ENCODE data around the gene GRB2. TPM values are rescaled to one million over a fixed set of nuclear protein-coding genes. Genes with fewer than 3 reads are reported as not detected.

The GRB2 gene
- total and polyA plus RNA-seq, 10 of the 15 experiments (the other 5 are each of a cell fraction or from before 2014, with no cell fraction given) = 113 to 268 (median 158) TPM

GRCh38 chr17:75428543-75429469, 23.3 kb upstream of the GRB2 start:
- intact Hi-C loops (cut with micrococcal nuclease; ENCODE audit: unreplicated experiment) (loop anchor here (5.0 kb wide), 1 partner anchor 323 kb away; no protein-coding TSS in a partner anchor), in situ Hi-C loops (cut with MboI) (loop anchor here (5.0 to 10.0 kb wide), 2 partner anchors 166 to 313 kb away; no protein-coding TSS in a partner anchor)
- peak; percentile 31; the same call in 1 of the 3 replicates for ATAC-seq
- POLR2A ChIA-PET = interaction anchor here (0.6 to 1.7 kb wide), 6 partner anchors 23 to 238 kb away, joined by 3 to 5 read pairs (median 3); partner anchors contain the start of gene TMEM94
- H3K36me3 ChIP-seq (ENCODE audit: control insufficient read depth in 2 of 2, insufficient read depth in 2 of 2, low read length in 1 of 2) = no peaks in the 10 kb centered on the region
- no peak overlapping the region for H3K4me2 ChIP-seq (ENCODE audit: control insufficient read depth, insufficient read depth)
- no peaks in the 10 kb centered on the region for H3K9me3 ChIP-seq (replicated peaks; ENCODE audit: control insufficient read depth, insufficient read depth, low read length)
- no peak overlapping the region for H2AFZ ChIP-seq (ENCODE audit: control insufficient read depth, low read depth, low read length)
- RAD21 ChIA-PET (ENCODE audit: unreplicated experiment) = interaction anchor here (0.6 to 2.9 kb wide), 11 partner anchors 11 to 319 kb away, joined by 3 to 15 read pairs (median 4); partner anchors contain the start of genes SLC25A19, TMEM94 and TSEN54
- H3K4me1 ChIP-seq (ENCODE audit: control insufficient read depth, insufficient read depth, low read length) = peaks cover 9% of the 10 kb centered on the region
- DNase-seq (ENCODE audit: low read depth, low spot score) = no peak
- H4K20me1 ChIP-seq (ENCODE audit: control insufficient read depth, insufficient read depth) = no peaks in the 10 kb centered on the region
- SMC1A ChIA-PET (ENCODE audit: uncharacterized antibody, unreplicated experiment) = interaction anchor here (0.9 to 3.5 kb wide), 5 partner anchors 17 to 90 kb away, joined by 3 to 19 read pairs (median 5); partner anchors contain the start of gene TMEM94
- no peak for FAIRE-seq
- WGBS (ENCODE audit: insufficient coverage, insufficient replicate concordance, low lambda C conversion rate, missing lambda C conversion rate) = 55% methylated on average over 17 of the region's 17 CpGs
- no peaks in the 10 kb centered on the region; a peak in 1 of 4 replicates for H3K27me3 ChIP-seq (replicated peaks in 1 of 2; ENCODE audit: control insufficient read depth in 2 of 2, insufficient read depth in 2 of 2, low read length in 1 of 2)
- H3K79me2 ChIP-seq (ENCODE audit: control insufficient read depth, insufficient read depth, low read length) = no peaks in the 10 kb centered on the region
- CTCF ChIA-PET = interaction anchor here (0.8 to 2.4 kb wide), 16 partner anchors 14 to 427 kb away, joined by 3 to 14 read pairs (median 4); partner anchors contain the start of genes SLC25A19, SMIM5, TMEM94 and TSEN54
- H3K27ac ChIP-seq (ENCODE audit: control insufficient read depth, insufficient read depth) = no peak overlapping the region
- no TSS peak for BruUV-seq (replicated peaks)
- no peak overlapping the region for H3K9ac ChIP-seq (ENCODE audit: control insufficient read depth, insufficient read depth, low read length)
- H3K4me3 ChIP-seq = no peak overlapping the region
- TF ChIP-seq SMARCA5 (IDR thresholded peaks at IDR 0.05) (no peak), HDAC6 (IDR thresholded peaks at IDR 0.05; ENCODE audit: unreplicated experiment) (no peak), JUNB (IDR thresholded peaks at IDR 0.05) (no peak; the same call in 1 of the 2 replicates), CHD2 (IDR thresholded peaks at IDR 0.05; ENCODE audit: borderline replicate concordance, low read depth, low read length) (no peak), RELA (IDR thresholded peaks at IDR 0.05; ENCODE audit: borderline replicate concordance, partially characterized antibody) (no peak), CEBPZ (IDR thresholded peaks at IDR 0.05; ENCODE audit: low read depth, low read length) (no peak), MAX (IDR thresholded peaks at IDR 0.05; ENCODE audit: low read depth, low read length) (no peak), NKRF (conservative IDR thresholded peaks at IDR 0.05) (no peak), HDAC2 (IDR thresholded peaks at IDR 0.05) (no peak), IKZF2 (IDR thresholded peaks at IDR 0.05) (peak in 1 of 2 experiments; percentile 40; a peak in 1 of 4 replicates), STAT1 (conservative IDR thresholded peaks at IDR 0.05) (no peak), MEF2A (IDR thresholded peaks at IDR 0.05; ENCODE audit: insufficient read depth, low read depth, low read length) (peak; percentile 45; the same call in 1 of the 2 replicates), ZNF274 (IDR thresholded peaks at IDR 0.05; ENCODE audit: insufficient read depth, insufficient read length) (no peak), SRF (IDR thresholded peaks at IDR 0.05; ENCODE audit: low read depth in 2 of 2, low read length in 2 of 2) (no peak)

Data from GM12878 (cell line).